Left lung (tissue), 10 donors: ENCODE data around the gene AHCYL2. TPM values are rescaled to one million over a fixed set of nuclear protein-coding genes. Genes with fewer than 3 reads are reported as not detected.

Experiments
- ATAC-seq: fragments of 200-7000 bp; cut with Tn5 transposase; one replicate; pipeline ENCODE4 v1.9.1; 2020; ENCODE audit warnings: moderate library complexity
- DNase-seq, 4 donors: peaks; one replicate each; pipeline ENCODE4 v3.0.0-alpha.2; 2013 to 2020
- H3K27ac ChIP-seq, 2 donors: fragments of 200-600 bp; sonication (generic) in 1 of 2; one replicate each; pipeline versions ENCODE4 v1.5.0 to v1.8.0; 2020 to 2021
- H3K27me3 ChIP-seq, 2 donors: fragments of 200-600 bp; sonication (generic) in 1 of 2; one replicate each; pipeline versions ENCODE4 v1.5.0 to v1.8.0; 2020 to 2021
- H3K36me3 ChIP-seq, 2 donors: fragments of 200-600 bp; sonication (generic) in 1 of 2; one replicate each; pipeline versions ENCODE4 v1.5.0 to v1.8.0; 2020 to 2021
- H3K4me1 ChIP-seq, 2 donors: fragments of 200-600 bp; one replicate each; pipeline ENCODE4 v1.8.0; 2021
- H3K4me3 ChIP-seq, 2 donors: fragments of 200-600 bp; sonication (generic) in 1 of 2; one replicate each; pipeline versions ENCODE4 v1.5.0 to v1.8.0; 2020 to 2021; ENCODE audit warnings: mild to moderate bottlenecking in 1 of 2
- H3K9me3 ChIP-seq, 2 donors: fragments of 200-600 bp; sonication (generic) in 1 of 2; one replicate each; pipeline versions ENCODE4 v1.5.0 to v1.8.0; 2020 to 2021
- CTCF ChIP-seq, 2 donors: fragments of 200-600 bp; sonication (generic) in 1 of 2; IDR thresholded peaks; one replicate each; pipeline versions ENCODE4 v1.5.0 to v1.8.0; 2021; ENCODE audit warnings: antibody characterized with exemption in 2 of 2
- intact Hi-C, 2 donors: fragments of 100-400 bp; cut with DNase I; formaldehyde crosslinking; loops; one replicate each; pipeline versions ENCODE4 v1.11.2 to v1.14.2; 2022
- polyA plus RNA-seq, 6 donors: library from polyadenylated mRNA; unstranded; fragments of 120-200 nt; gene quantifications; one replicate each; pipeline ENCODE4 v1.2.1, GENCODE V29; 2013; ENCODE audit not compliant: insufficient read length in 6 of 6
- total RNA-seq, 2 donors: library from RNA; stranded (reverse); fragmentation: NEBNext Ultra II Directional; extraction: Animal tissue kit (Norgen Biotek cat#: 25700); gene quantifications; one replicate each; pipeline ENCODE4 v1.2.1, GENCODE V29; 2021
- donor health status: DM: no; HTN: yes; CAD: no.
- donor health status: DM: no; HTN: no; CAD: no.

The AHCYL2 gene
- total and polyA plus RNA-seq, 8 donors, result 16.2 to 219 (median 21.3) TPM

- Histone ChIP-seq H3K4me3 (no peak overlapping the region), H3K36me3 (no peaks in the 10 kb centered on the region), H3K27me3 (no peaks in the 10 kb centered on the region), H3K27ac (no peak overlapping the region), H3K4me1 (peaks cover 0 to 5% of the 10 kb centered on the region in 2 donors), H3K9me3 (no peaks in the 10 kb centered on the region)
- ATAC-seq, result no peak
- intact Hi-C loops, result no loop called here
- no peak for DNase-seq
- no peak for TF ChIP-seq CTCF (IDR thresholded peaks at IDR 0.05)
Measured at GRCh38 chr7:129257168-129257567, 32.3 kb downstream of the AHCYL2 start.

GRCh38 chr7:129258649-129259389, 34.0 kb downstream of the AHCYL2 start:
- Histone ChIP-seq H3K4me3 (no peak overlapping the region), H3K27me3 (no peaks in the 10 kb centered on the region), H3K36me3 (no peaks in the 10 kb centered on the region), H3K4me1 (peaks cover 0 to 5% of the 10 kb centered on the region in 2 donors), H3K27ac (no peak overlapping the region), H3K9me3 (no peaks in the 10 kb centered on the region)
- peak in 1 of 4 donors; percentile 6 for DNase-seq
- intact Hi-C loops, result no loop called here
- no peak for ATAC-seq
- TF ChIP-seq CTCF (IDR thresholded peaks at IDR 0.05), result no peak

- Histone ChIP-seq H3K4me1 (peaks cover 0 to 5% of the 10 kb centered on the region in 2 donors), H3K27me3 (no peaks in the 10 kb centered on the region), H3K9me3 (no peaks in the 10 kb centered on the region), H3K4me3 (no peak overlapping the region), H3K27ac (no peak overlapping the region), H3K36me3 (no peaks in the 10 kb centered on the region)
- no peak for ATAC-seq
- DNase-seq, result no peak
- TF ChIP-seq CTCF (IDR thresholded peaks at IDR 0.05), result no peak
- intact Hi-C loops, result no loop called here
Measured at GRCh38 chr7:129262324-129262723, 37.5 kb downstream of the AHCYL2 start.

- no peak overlapping the region for H3K27ac ChIP-seq
- H3K27me3 ChIP-seq, result no peaks in the 10 kb centered on the region
- no peak for TF ChIP-seq CTCF (IDR thresholded peaks at IDR 0.05)
- no peak overlapping the region for H3K4me3 ChIP-seq
- no peak for ATAC-seq
- intact Hi-C loops, result no loop called here
- no peaks in the 10 kb centered on the region for H3K9me3 ChIP-seq
- peaks cover 0 to 5% of the 10 kb centered on the region in 2 donors for H3K4me1 ChIP-seq
- H3K36me3 ChIP-seq, result no peaks in the 10 kb centered on the region
- no peak for DNase-seq
Measured at GRCh38 chr7:129263168-129263567, 38.3 kb downstream of the AHCYL2 start.

GRCh38 chr7:129264534-129264933, 39.7 kb downstream of the AHCYL2 start:
- no peaks in the 10 kb centered on the region for H3K9me3 ChIP-seq
- no peak for ATAC-seq
- intact Hi-C loops, result no loop called here
- H3K36me3 ChIP-seq, result no peaks in the 10 kb centered on the region
- H3K27me3 ChIP-seq, result no peaks in the 10 kb centered on the region
- no peak for DNase-seq
- no peak overlapping the region for H3K27ac ChIP-seq
- H3K4me1 ChIP-seq, result no peaks in the 10 kb centered on the region
- no peak overlapping the region for H3K4me3 ChIP-seq
- TF ChIP-seq CTCF (IDR thresholded peaks at IDR 0.05), result no peak
